Measurements from ENCODE around the gene NOBOX.
"Not testable (repeated sequence)": the region's sequence is repeated elsewhere in the genome, so short reads cannot be mapped to it uniquely, and the experiment has no call there.

NOBOX gene

DNA sequence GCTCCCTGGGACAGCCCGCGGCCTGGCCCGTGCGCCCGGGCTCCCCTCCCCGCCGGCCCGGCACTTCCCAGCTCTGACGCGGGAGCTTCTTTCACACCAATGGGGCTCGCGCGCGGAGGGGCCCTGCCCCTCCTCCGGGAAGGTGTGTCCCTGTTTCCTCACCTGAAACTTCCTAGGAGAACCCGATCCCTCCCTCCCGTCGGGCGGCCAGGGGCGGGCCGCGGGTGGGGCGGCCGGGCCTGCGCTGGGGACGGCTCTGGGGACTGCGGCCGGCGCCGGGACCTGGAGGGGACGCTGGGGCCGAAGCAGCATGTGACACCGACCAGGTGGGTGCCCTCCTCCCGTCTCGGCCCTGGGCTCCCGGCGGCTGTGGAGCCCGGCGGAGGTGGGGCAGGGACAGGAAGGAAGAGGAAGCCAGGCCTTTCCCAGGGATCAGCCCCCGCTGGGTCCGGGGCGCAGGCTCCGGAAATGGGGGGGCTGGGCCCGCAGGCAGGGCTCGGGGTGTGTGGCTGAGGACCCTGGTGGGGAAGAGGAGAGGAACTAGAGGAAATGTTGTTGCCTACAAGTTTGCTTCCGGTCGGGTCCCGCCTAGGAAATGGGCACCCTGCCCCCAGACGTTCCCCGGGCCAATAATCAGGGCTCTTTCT is 48.2 kb downstream of the NOBOX start, which contains the start of gene ARHGEF5:
Gene ARHGEF5, plus strand, starts transcription at position 227 of the 647 bp plus-strand sequence. CDS start 7,268 bp downstream, outside the sequence.
- H3K4me1 ChIP-seq (ENCODE audit: control insufficient read depth in 1 of 2, insufficient read depth in 1 of 2, low read depth in 1 of 2, low read length in 1 of 2); H3K9me3 ChIP-seq; H3K36me3 ChIP-seq; H3K27ac ChIP-seq; H3K4me3 ChIP-seq (ENCODE audit: low read depth in 1 of 2, low read length in 1 of 2); H3K27me3 ChIP-seq: not testable (repeated sequence)

DNA sequence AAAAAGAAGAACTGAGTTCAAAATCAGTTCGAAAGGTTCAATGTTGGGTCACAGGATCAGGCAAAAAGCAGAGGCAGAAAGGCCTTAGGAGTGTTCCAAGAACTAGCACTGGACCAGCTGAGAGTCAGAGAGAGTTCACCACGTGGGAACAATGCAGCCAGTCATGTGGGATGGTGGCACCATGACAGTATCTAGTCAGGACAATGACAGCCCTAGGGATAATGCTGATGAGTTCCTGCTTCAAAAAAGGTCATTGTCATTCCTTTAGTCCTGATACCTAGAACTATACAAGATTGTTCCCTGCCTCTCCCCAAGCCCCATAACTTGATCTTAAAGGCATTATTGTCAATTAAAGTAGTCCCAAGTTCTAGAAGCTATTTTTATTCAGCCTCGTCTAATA is 51.8 kb downstream of the NOBOX start:
- H3K36me3 ChIP-seq; H3K4me1 ChIP-seq (ENCODE audit: control insufficient read depth in 1 of 2, insufficient read depth in 1 of 2, low read depth in 1 of 2, low read length in 1 of 2); H3K27ac ChIP-seq; H3K4me3 ChIP-seq (ENCODE audit: low read depth in 1 of 2, low read length in 1 of 2); H3K27me3 ChIP-seq; H3K9me3 ChIP-seq: not testable (repeated sequence)

DNA sequence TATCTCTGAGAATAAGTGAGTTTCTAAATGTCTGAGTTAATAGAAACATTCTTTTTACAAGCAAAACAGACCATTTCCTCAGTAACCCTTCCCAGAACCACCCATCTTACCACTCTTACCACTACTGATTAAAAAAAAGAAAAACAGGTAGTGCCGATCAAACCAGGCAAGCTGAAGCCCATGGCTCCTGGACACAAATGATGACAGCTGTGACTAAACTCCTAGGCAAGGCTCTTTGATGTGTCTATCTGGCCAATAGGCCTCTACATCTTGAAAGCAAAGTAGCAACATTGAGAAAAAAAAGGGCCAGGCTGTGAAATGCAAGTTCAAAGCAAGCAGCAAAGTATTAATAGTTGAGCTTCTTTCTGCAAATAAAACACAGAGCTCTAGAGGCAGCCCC is 54.9 kb downstream of the NOBOX start:
- not testable (repeated sequence) for H3K27me3 ChIP-seq; H3K4me1 ChIP-seq (ENCODE audit: control insufficient read depth in 1 of 2, insufficient read depth in 1 of 2, low read depth in 1 of 2, low read length in 1 of 2); H3K9me3 ChIP-seq; H3K36me3 ChIP-seq; H3K4me3 ChIP-seq (ENCODE audit: low read depth in 1 of 2, low read length in 1 of 2); H3K27ac ChIP-seq

Measured in neutrophil (primary cell).